Ascending aorta (tissue), 2 donors: ENCODE results near the gene GREB1L. TPM values are rescaled to one million over a fixed set of nuclear protein-coding genes. Genes with fewer than 3 reads are reported as not detected.

Experiments
- DNase-seq, 2 donors: peaks; one replicate each; pipeline ENCODE4 v3.0.0-alpha.2; 2019; ENCODE audit warnings: low spot score in 2 of 2
- H3K27ac ChIP-seq, 2 donors: fragments of 200-600 bp; sonication (generic); one replicate each; pipeline ENCODE4 v1.5.1; 2016 to 2017; ENCODE audit warnings: mild to moderate bottlenecking in 1 of 2
- H3K27me3 ChIP-seq: fragments of 200-600 bp; sonication (generic); one replicate; pipeline ENCODE4 v1.5.1; 2017
- H3K36me3 ChIP-seq, 2 donors: fragments of 200-600 bp; sonication (generic); one replicate each; pipeline ENCODE4 v1.5.1; 2016
- H3K4me1 ChIP-seq, 2 donors: fragments of 200-600 bp; sonication (generic); one replicate each; pipeline ENCODE4 v1.5.1; 2016 to 2017; ENCODE audit warnings: mild to moderate bottlenecking in 1 of 2
- H3K4me3 ChIP-seq, 2 donors: fragments of 200-600 bp; sonication (generic); one replicate each; pipeline ENCODE4 v1.5.1; 2016 to 2017; ENCODE audit warnings: mild to moderate bottlenecking in 1 of 2
- H3K9me3 ChIP-seq, 2 donors: fragments of 200-600 bp; sonication (generic); one replicate each; pipeline ENCODE4 v1.5.1; 2016
- intact Hi-C: fragments of 100-400 bp; cut with DNase I; formaldehyde crosslinking; loops from one replicate; pipeline ENCODE4 v1.15.1; 2023
- total RNA-seq: library from RNA; depleted of rRNA; stranded (reverse); fragments of >200 nt; gene quantifications from one replicate; pipeline ENCODE4 v1.1.0, GENCODE V29; 2016
- TF ChIP-seq, protein P1 (sequence below), 3 experiments: fragments of 200-600 bp in 2 of 3; fragments of 450-650 bp in 1 of 3; sonication (generic) in 2 of 3; IDR thresholded peaks; one replicate each; pipeline ENCODE4 v1.5.1; 2016 to 2019; ENCODE audit warnings: antibody characterized with exemption in 3 of 3, mild to moderate bottlenecking in 1 of 3, moderate library complexity in 1 of 3

GREB1L gene
- total RNA-seq, 1 donor from 2014 or later: 2.2 TPM

DNA sequence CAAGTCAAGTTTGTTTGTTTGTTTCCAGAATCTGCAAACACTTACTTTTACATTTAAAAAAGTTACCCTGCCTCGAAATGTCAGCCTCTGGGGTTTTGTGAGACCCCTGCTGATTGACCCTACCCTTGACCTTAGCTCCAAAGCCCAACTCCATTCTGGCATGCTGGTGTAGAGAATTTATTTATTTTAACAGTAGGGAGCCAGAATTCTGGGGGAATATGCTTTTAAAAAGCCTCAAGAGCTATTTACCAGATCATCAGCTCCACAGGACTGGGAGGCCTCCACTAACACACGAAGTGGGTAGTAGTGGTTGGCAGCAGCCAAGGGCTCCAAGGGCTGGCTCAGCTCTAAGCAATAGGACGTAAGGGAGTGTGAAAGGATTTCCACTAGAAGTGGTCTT lies 23.2 kb upstream of the GREB1L start:
- H3K27ac ChIP-seq: no peak overlapping the region
- H3K4me3 ChIP-seq: no peak overlapping the region
- H3K9me3 ChIP-seq: no peaks in the 10 kb centered on the region
- no peaks in the 10 kb centered on the region for H3K36me3 ChIP-seq
- TF ChIP-seq, protein P1, sequence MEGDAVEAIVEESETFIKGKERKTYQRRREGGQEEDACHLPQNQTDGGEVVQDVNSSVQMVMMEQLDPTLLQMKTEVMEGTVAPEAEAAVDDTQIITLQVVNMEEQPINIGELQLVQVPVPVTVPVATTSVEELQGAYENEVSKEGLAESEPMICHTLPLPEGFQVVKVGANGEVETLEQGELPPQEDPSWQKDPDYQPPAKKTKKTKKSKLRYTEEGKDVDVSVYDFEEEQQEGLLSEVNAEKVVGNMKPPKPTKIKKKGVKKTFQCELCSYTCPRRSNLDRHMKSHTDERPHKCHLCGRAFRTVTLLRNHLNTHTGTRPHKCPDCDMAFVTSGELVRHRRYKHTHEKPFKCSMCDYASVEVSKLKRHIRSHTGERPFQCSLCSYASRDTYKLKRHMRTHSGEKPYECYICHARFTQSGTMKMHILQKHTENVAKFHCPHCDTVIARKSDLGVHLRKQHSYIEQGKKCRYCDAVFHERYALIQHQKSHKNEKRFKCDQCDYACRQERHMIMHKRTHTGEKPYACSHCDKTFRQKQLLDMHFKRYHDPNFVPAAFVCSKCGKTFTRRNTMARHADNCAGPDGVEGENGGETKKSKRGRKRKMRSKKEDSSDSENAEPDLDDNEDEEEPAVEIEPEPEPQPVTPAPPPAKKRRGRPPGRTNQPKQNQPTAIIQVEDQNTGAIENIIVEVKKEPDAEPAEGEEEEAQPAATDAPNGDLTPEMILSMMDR (IDR thresholded peaks at IDR 0.05): no peak
- intact Hi-C loops: no loop called here
- no peaks in the 10 kb centered on the region for H3K4me1 ChIP-seq
- H3K27me3 ChIP-seq: no peaks in the 10 kb centered on the region
- no peak for DNase-seq

- no peak for DNase-seq
- Histone ChIP-seq H3K4me3 (no peak overlapping the region), H3K36me3 (no peaks in the 10 kb centered on the region), H3K4me1 (no peaks in the 10 kb centered on the region), H3K27me3 (no peaks in the 10 kb centered on the region), H3K9me3 (no peaks in the 10 kb centered on the region), H3K27ac (no peak overlapping the region)
- intact Hi-C loops: no loop called here
- TF ChIP-seq, protein P1 (IDR thresholded peaks at IDR 0.05): no peak
These were observed 11.6 kb upstream of the GREB1L start for GRCh38 chr18:21230436-21230835.

DNA sequence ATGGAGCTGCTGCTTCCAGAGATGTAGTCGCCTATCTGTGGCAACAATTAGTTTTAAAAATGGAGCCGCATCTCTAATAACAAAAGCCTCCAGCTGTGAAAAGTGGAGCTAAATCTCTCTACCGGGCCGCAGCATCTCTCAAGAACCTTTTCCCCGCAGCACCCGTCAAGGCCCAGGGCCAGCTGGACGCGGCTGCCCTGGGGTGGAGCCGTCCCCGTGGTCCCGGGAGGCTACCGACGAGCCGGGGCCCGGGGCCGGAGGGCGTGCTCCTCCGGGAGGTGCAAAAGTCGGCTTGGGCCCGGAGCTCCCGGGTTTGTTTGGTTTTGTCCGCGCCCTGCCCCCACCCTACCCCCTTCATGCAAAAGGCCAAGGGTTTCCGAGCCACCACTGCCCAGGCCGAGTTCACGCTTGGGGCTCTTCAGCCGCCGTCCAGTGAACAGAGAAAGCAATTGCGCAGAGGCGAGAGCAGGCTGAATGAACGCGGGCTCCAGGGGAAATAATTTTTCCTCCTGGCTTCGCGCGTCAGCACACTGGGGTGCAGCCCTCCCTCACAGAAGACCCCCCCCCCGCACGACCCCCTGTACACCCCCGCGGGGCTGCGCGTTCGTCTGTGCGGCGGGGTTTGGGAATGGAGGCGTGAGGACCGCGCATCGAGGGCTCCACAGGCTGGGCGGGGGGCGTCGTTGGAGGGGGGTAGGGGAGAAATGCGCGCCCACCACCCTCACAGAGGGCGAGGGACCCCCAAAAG lies 557 bp upstream of the GREB1L start:
- H3K4me1 ChIP-seq: peaks cover 0 to 3% of the 10 kb centered on the region in 2 donors
- H3K27ac ChIP-seq: peak overlapping the region; percentile 68 to 72
- intact Hi-C loops: loop anchor here (1.0 to 5.0 kb wide), 4 partner anchors 46 to 203 kb away; no protein-coding TSS in a partner anchor
- no peaks in the 10 kb centered on the region for H3K27me3 ChIP-seq
- H3K9me3 ChIP-seq: no peaks in the 10 kb centered on the region
- H3K36me3 ChIP-seq: no peaks in the 10 kb centered on the region
- TF ChIP-seq, protein P1 (IDR thresholded peaks at IDR 0.05): no peak
- DNase-seq: no peak
- H3K4me3 ChIP-seq: peak overlapping the region; percentile 73 to 87

DNA sequence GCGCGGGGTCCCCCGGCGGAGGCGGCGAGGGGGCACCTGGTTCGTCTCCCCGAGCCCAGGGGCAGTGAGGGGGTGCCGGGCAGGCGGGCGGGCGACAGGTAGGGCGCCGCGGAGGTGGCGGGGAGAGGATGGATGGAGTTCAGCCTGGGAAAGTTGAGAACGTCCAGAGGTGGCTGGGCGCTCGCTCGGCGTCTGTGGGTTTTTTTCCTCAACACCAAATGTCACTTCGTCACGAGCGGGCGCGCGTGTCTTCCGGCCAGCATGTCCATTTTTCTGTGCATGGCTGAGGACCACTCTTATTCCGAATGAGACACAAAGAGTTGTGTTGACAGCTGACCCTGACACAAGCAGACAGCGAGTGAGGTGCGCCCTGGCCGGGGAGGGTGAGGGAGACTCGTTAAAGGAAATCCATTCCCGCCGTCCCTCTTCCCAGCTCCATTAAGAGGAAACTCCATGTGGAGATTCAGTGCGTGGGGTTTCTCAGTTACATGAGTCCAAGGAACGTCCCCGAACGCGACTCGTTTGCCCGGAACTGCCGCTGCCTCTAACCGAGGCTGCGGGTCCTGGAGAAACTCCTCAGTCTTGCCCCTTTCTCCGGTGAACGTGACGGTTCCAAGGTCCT lies 859 bp downstream of the GREB1L start:
- Histone ChIP-seq H3K36me3 (no peaks in the 10 kb centered on the region), H3K4me1 (peaks cover 0 to 3% of the 10 kb centered on the region in 2 donors), H3K27ac (peak overlapping the region; percentile 68 to 72), H3K4me3 (peak overlapping the region; percentile 73 to 87), H3K9me3 (no peaks in the 10 kb centered on the region), H3K27me3 (no peaks in the 10 kb centered on the region)
- intact Hi-C loops: loop anchor here (1.0 to 5.0 kb wide), 4 partner anchors 44 to 202 kb away; no protein-coding TSS in a partner anchor
- DNase-seq: no peak
- TF ChIP-seq, protein P1 (IDR thresholded peaks at IDR 0.05): no peak

DNA sequence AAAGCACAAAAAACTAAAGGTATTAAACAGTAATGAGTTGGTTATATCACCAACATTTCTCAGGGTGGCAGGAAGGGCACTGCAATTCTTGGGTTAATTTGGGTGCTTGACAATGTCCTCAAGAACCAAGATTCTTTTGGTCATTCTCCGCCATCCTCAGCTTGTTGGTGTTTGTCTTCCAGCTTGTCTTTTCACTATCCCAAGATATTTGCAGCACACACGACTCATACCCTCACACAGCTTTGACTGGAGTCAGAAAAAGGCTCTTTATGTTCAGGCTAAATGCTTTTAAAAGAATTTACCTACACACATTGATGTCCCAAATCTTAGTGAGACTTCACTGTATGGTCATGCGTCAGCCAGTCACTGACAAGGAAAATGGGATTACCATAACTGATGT lies 12.5 kb downstream of the GREB1L start:
- intact Hi-C loops: no loop called here
- Histone ChIP-seq H3K4me3 (no peak overlapping the region), H3K36me3 (no peaks in the 10 kb centered on the region), H3K9me3 (no peaks in the 10 kb centered on the region), H3K4me1 (no peaks in the 10 kb centered on the region), H3K27me3 (no peaks in the 10 kb centered on the region), H3K27ac (no peak overlapping the region)
- TF ChIP-seq, protein P1 (IDR thresholded peaks at IDR 0.05): no peak
- no peak for DNase-seq
